HG03159 (cell line): ENCODE measurements around the gene FANK1.

Experiments used
- ATAC-seq: cut with Tn5 transposase; IDR thresholded peaks from one replicate; pipeline ENCODE4 v1.9.1; 2021; ENCODE audit warnings: mild to moderate bottlenecking, moderate library complexity; ENCODE audit not compliant: unreplicated experiment

The FANK1 gene

DNA sequence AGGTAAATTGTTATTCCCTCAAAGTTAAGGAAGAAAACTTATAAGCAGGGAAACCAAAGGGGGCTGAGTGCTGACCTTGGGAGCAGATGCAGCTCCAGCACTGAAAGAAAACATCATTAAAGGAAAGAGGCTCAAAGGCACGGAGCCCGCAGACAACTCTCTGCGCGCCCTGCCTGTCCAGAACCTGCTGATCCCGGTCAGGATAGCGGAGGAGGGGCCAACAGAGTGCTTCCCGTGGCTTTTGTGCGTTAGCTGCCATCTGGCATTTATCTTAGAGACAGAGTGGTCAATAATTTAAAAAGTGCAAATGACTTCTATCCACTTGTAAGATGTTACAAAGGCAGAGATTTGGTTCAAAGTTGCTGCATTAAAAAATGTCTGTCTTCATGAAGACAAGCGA is 162.1 kb downstream of the FANK1 start:
- ATAC-seq: no peak
